NCI-H187 treated with DMSO at 0.1 percent for 48 hours (cell line): ENCODE measurements around the gene AP5Z1.

Source experiments
- DNase-seq: peaks from one replicate; lab custom pipeline; 2025; lab: John Stamatoyannopoulos, UW

Gene AP5Z1

DNA sequence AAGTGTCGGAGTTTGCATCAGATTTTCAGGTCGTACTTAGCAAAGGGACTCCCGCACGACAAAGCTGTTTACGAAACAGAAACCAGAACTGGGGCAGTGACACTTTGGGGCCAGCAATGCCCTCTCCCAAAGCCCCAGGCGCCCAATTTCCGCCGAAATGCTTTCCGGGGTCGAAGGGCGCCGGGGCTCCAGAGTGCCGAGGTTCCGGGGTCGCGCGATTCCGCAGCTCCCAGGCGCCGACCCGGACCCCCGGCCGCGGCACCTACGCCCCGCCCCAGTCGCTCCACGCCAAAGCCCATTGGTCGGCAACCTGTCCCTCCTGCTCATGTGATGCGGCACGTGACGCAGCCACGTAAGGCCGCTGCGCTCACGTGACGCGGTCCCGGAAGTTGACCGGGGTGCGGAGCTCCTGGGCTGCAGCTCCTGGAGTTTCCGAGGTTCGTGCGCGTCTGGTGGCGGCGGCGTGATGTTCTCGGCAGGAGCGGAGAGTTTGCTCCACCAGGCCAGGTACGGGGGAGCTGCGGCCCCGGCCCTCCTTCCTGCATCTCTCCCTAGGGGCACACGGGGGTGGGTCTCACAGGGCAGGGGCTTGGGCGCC, at the start of gene AP5Z1:
Gene AP5Z1, plus strand, starts transcription at position 374 of the 598 bp plus-strand sequence. Its CDS starts 93 bp downstream, at position 467.
- DNase-seq, result peak; percentile 66

- no peak for DNase-seq
These were observed 49.5 kb upstream of the AP5Z1 start for GRCh38 chr7:4725850-4726450.

- no peak for DNase-seq
These were observed 48.9 kb upstream of the AP5Z1 start for GRCh38 chr7:4726566-4726965.

DNA sequence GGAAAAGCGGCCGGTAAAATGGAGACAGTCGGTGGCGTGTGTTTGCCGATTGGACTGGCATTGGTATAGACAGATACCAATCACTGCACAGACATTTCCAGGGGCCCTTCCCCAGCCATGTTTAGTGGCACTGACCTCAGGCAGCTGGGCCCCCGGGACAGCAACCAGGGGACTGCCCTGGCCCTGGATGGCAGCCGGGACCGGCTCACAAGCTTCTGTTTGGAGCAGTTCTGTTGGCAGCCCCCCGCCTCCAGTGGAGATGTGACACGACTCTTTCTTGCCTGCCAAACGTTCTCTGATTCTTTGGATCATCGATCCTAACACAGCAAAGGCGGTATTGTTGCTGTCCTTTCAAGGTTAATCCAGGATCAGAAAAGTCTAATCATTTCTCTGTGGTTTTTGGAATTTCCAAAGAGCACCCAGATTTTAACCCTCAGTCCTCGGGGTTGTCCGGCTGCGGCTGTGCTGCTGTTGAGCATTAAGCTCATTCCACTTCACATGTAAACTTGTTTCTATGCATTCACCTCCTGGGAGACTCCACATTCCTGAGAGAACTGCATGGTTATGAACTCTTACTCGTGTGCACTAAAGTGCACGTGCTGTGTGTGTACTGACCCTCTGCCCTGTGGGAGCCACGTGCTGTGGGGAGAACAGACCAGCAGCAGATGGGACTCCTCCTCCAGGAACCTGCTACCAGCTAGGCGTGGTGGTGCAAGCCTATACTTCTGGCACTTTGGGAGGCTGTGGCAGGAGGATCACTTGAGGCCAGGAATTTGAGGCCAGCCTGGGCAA, 47.3 kb upstream of the AP5Z1 start:
- no peak for DNase-seq

GRCh38 chr7:4729266-4729665, 46.2 kb upstream of the AP5Z1 start:
- DNase-seq, result no peak

GRCh38 chr7:4730276-4730675, 45.1 kb upstream of the AP5Z1 start:
- no peak for DNase-seq

DNA sequence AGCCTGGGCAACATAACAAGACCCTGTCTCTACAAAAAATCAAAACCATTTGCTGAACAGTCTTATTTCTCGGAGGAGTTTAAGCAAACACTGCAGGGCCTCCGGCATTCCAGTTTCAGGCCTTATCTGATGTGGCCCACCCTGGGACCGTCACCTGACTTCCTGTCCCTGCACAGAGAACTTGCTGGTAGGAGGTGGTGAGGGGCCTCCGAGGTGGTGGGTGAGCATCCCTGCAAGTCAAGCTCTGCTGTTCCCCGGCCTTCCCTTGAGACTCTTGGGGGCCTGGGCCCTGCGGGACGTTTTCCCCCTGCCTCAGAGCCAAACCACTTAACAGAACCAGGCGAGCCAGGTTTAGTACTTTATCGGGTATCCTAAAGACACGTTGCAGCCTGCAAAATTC, 44.5 kb upstream of the AP5Z1 start:
- DNase-seq, result no peak

DNA sequence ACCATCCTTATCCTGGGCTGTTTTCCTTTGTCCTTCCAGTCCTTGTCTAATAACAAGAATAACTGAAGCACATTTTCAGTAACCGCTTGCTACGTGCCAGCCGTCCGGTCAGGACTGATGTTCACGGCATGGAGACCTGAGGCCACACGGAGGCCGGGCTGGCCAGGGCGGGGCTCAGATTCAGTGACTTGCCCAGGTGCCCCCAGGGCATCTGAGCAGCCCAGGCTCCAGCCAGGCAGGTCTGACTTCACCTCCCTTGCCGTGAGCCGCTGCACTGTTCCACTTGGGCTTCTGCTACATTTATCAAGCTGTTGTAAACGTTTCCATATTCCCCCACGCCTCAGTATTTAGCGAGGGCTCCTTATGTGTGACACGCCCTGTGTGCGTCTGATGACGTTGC, 43.6 kb upstream of the AP5Z1 start:
- no peak for DNase-seq

DNA sequence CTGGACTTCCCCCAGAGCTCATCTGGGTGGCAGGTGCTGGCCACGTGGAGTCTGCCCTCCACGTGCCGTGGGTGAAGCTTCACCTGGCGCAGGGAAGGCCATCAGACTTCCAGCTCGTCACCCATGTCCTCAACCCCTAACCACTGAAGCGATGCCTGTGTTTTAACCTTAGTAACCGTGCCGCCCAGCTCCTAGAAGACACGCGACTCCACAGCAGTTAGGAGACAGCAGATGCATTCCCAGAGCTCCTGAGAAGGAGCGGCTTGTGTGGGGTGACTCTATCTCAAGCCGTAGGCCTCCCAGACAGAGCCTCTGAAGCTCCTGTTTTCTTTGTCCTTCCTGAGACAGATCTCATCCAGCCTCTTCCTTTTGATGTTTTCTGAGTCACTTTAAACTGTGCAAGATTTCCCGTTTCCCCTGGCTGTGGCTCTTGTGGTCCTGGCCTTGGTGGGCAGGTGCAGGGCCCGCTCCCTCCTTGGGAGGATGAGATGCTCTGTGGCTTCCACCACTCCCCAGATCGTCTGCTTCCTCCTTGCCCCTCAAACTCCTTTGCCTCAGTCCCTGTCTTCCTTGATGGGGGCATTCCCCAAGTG, 41.4 kb upstream of the AP5Z1 start:
- DNase-seq, result no peak

- DNase-seq, result no peak
These were observed 40.7 kb upstream of the AP5Z1 start for GRCh38 chr7:4734587-4735345.

DNA sequence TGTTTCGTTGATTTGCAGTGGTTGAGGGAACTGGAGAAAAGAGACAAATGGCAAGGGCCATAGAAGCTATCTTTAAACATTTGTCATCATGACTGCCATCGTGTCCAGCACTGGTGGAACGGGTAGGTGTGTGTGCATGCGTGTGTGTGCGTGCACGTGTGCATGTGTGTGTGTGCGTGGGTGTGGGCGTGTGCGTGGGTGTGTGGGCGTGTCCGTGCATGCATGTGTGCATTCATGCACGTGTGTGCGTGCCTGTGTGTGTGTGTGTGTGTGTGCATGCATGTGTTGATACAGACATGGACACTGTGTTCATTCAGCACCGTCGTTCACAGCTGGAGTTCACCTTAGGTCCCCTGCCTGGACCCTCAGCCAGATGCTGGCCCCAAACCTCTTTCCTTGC, 38.1 kb upstream of the AP5Z1 start:
- no peak for DNase-seq

GRCh38 chr7:4738711-4739527, 36.5 kb upstream of the AP5Z1 start:
- DNase-seq, result no peak

GRCh38 chr7:4739528-4739992, 35.9 kb upstream of the AP5Z1 start:
- no peak for DNase-seq

- no peak for DNase-seq
These were observed 34.6 kb upstream of the AP5Z1 start for GRCh38 chr7:4740796-4741195.

DNA sequence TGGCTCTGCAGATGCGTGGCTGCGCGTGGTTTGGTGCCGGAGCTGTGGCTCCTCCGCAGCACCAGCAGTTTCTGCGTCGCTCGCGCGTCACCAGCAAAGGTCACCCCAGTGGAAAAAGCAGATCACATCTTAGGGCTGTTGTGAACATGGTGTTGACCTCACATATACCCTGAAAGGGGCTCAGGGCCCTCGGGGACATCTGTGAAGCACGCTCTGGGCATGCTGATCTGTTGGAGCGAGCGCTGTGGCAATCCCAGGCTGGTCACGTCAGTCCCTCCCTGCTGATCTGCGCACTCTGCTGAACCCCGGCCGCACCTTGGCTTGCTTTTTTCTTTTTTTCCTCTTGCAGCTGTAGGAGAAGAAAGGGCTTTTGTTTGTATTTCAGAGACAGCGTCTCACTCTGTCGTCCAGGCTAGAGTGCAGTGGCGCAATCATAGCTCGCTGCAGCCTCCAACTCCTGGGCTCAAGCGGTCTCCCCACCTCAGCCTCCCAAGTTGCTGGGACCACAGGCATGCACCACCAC, 33.3 kb upstream of the AP5Z1 start:
- DNase-seq, result no peak

GRCh38 chr7:4742852-4743251, 32.6 kb upstream of the AP5Z1 start:
- no peak for DNase-seq

- DNase-seq, result peak; percentile 39
These were observed 30.8 kb upstream of the AP5Z1 start for GRCh38 chr7:4744391-4745264.

GRCh38 chr7:4745265-4745919, 30.0 kb upstream of the AP5Z1 start:
- no peak for DNase-seq
